ENCODE data around the gene POLL. TPM values are rescaled to one million over a fixed set of nuclear protein-coding genes. Genes with fewer than 3 reads are reported as not detected.
A peak's percentile ranks its signal among the peaks of the same experiment; 100 is the strongest.

The POLL gene
- total RNA-seq, 1 experiment from 2014 or later = 8.5 TPM

GRCh38 chr10:101550965-101551364 lies 37.1 kb downstream of the POLL start:
- DNase-seq = no peak
- Histone ChIP-seq H3K36me3 (ENCODE audit: insufficient read depth, low read length) (no peaks in the 10 kb centered on the region), H2AFZ (ENCODE audit: low read length) (no peak overlapping the region), H3K79me2 (ENCODE audit: low read length) (no peaks in the 10 kb centered on the region), H3K4me2 (ENCODE audit: low read depth, low read length, poor library complexity, severe bottlenecking) (no peak overlapping the region), H3K9me3 (ENCODE audit: low read length) (no peaks in the 10 kb centered on the region), H3K27me3 (ENCODE audit: low read length) (no peaks in the 10 kb centered on the region), H4K20me1 (ENCODE audit: insufficient read depth, low read depth, low read length) (no peaks in the 10 kb centered on the region), H3K27ac (ENCODE audit: low read length) (no peak overlapping the region), H3K4me3 (ENCODE audit: low read length) (no peak overlapping the region), H3K9ac (ENCODE audit: low read length) (no peak overlapping the region), H3K9me2 (replicated peaks; ENCODE audit: insufficient read depth, low read length) (no peaks in the 10 kb centered on the region), H3K4me1 (ENCODE audit: low read length) (no peaks in the 10 kb centered on the region)

DNA sequence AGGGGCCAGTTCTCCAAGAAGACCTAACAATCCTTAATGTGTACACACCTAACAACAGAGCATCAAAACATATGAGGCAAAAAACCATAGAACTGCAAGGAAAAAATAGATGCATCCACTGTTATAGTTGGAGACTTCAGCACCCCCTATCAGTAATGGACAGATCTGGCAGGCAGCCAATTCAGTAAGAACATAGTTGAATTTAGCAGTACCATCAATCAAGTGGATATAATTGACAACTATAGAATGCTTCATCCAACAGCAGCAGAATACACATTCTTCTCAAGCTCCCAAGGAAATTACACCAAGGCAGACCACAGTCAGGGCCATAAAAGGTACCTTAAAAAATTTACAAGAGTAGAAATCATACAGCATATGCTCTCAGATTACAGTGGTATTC lies 42.2 kb downstream of the POLL start:
- H3K9me2 ChIP-seq (replicated peaks; ENCODE audit: insufficient read depth, low read length) = no peaks in the 10 kb centered on the region
- no peaks in the 10 kb centered on the region for H3K27me3 ChIP-seq (ENCODE audit: low read length)
- no peaks in the 10 kb centered on the region for H3K9me3 ChIP-seq (ENCODE audit: low read length)
- no peak overlapping the region for H3K4me2 ChIP-seq (ENCODE audit: low read depth, low read length, poor library complexity, severe bottlenecking)
- no peak overlapping the region for H3K9ac ChIP-seq (ENCODE audit: low read length)
- no peaks in the 10 kb centered on the region for H3K79me2 ChIP-seq (ENCODE audit: low read length)
- no peak overlapping the region for H3K27ac ChIP-seq (ENCODE audit: low read length)
- H3K4me1 ChIP-seq (ENCODE audit: low read length) = no peaks in the 10 kb centered on the region
- no peak overlapping the region for H3K4me3 ChIP-seq (ENCODE audit: low read length)
- H2AFZ ChIP-seq (ENCODE audit: low read length) = no peak overlapping the region
- no peaks in the 10 kb centered on the region for H3K36me3 ChIP-seq (ENCODE audit: insufficient read depth, low read length)
- DNase-seq = no peak
- no peaks in the 10 kb centered on the region for H4K20me1 ChIP-seq (ENCODE audit: insufficient read depth, low read depth, low read length)

- no peaks in the 10 kb centered on the region for H3K9me3 ChIP-seq (ENCODE audit: low read length)
- DNase-seq = no peak
- no peak overlapping the region for H2AFZ ChIP-seq (ENCODE audit: low read length)
- H3K27ac ChIP-seq (ENCODE audit: low read length) = no peak overlapping the region
- H3K4me1 ChIP-seq (ENCODE audit: low read length) = no peaks in the 10 kb centered on the region
- H3K79me2 ChIP-seq (ENCODE audit: low read length) = no peaks in the 10 kb centered on the region
- no peak overlapping the region for H3K4me3 ChIP-seq (ENCODE audit: low read length)
- no peak overlapping the region for H3K9ac ChIP-seq (ENCODE audit: low read length)
- H4K20me1 ChIP-seq (ENCODE audit: insufficient read depth, low read depth, low read length) = no peaks in the 10 kb centered on the region
- H3K27me3 ChIP-seq (ENCODE audit: low read length) = no peaks in the 10 kb centered on the region
- H3K36me3 ChIP-seq (ENCODE audit: insufficient read depth, low read length) = no peaks in the 10 kb centered on the region
- no peak overlapping the region for H3K4me2 ChIP-seq (ENCODE audit: low read depth, low read length, poor library complexity, severe bottlenecking)
- no peaks in the 10 kb centered on the region for H3K9me2 ChIP-seq (replicated peaks; ENCODE audit: insufficient read depth, low read length)
These were observed 49.6 kb downstream of the POLL start for GRCh38 chr10:101538446-101538845.

- Histone ChIP-seq H2AFZ (ENCODE audit: low read length) (no peak overlapping the region), H3K9me3 (ENCODE audit: low read length) (no peaks in the 10 kb centered on the region), H4K20me1 (ENCODE audit: insufficient read depth, low read depth, low read length) (no peaks in the 10 kb centered on the region), H3K79me2 (ENCODE audit: low read length) (no peaks in the 10 kb centered on the region), H3K4me2 (ENCODE audit: low read depth, low read length, poor library complexity, severe bottlenecking) (no peak overlapping the region), H3K4me3 (ENCODE audit: low read length) (no peak overlapping the region), H3K9me2 (replicated peaks; ENCODE audit: insufficient read depth, low read length) (no peaks in the 10 kb centered on the region), H3K4me1 (ENCODE audit: low read length) (no peaks in the 10 kb centered on the region), H3K36me3 (ENCODE audit: insufficient read depth, low read length) (no peaks in the 10 kb centered on the region), H3K9ac (ENCODE audit: low read length) (no peak overlapping the region), H3K27me3 (ENCODE audit: low read length) (no peaks in the 10 kb centered on the region), H3K27ac (ENCODE audit: low read length) (no peak overlapping the region)
- DNase-seq = peak; percentile 48
These were observed 51.3 kb downstream of the POLL start for GRCh38 chr10:101536800-101537199.

- Histone ChIP-seq H3K36me3 (ENCODE audit: insufficient read depth, low read length) (no peaks in the 10 kb centered on the region), H2AFZ (ENCODE audit: low read length) (no peak overlapping the region), H3K4me3 (ENCODE audit: low read length) (no peak overlapping the region), H4K20me1 (ENCODE audit: insufficient read depth, low read depth, low read length) (no peaks in the 10 kb centered on the region), H3K79me2 (ENCODE audit: low read length) (no peaks in the 10 kb centered on the region), H3K9me3 (ENCODE audit: low read length) (no peaks in the 10 kb centered on the region), H3K9ac (ENCODE audit: low read length) (no peak overlapping the region), H3K9me2 (replicated peaks; ENCODE audit: insufficient read depth, low read length) (no peaks in the 10 kb centered on the region), H3K4me2 (ENCODE audit: low read depth, low read length, poor library complexity, severe bottlenecking) (no peak overlapping the region), H3K27me3 (ENCODE audit: low read length) (no peaks in the 10 kb centered on the region), H3K27ac (ENCODE audit: low read length) (no peak overlapping the region), H3K4me1 (ENCODE audit: low read length) (no peaks in the 10 kb centered on the region)
- DNase-seq = no peak
These were observed 52.1 kb downstream of the POLL start for GRCh38 chr10:101535949-101536348.

- DNase-seq = no peak
- H3K79me2 ChIP-seq (ENCODE audit: low read length) = no peaks in the 10 kb centered on the region
- no peak overlapping the region for H3K4me2 ChIP-seq (ENCODE audit: low read depth, low read length, poor library complexity, severe bottlenecking)
- no peak overlapping the region for H3K9ac ChIP-seq (ENCODE audit: low read length)
- no peak overlapping the region for H3K4me3 ChIP-seq (ENCODE audit: low read length)
- no peaks in the 10 kb centered on the region for H3K9me2 ChIP-seq (replicated peaks; ENCODE audit: insufficient read depth, low read length)
- H3K36me3 ChIP-seq (ENCODE audit: insufficient read depth, low read length) = no peaks in the 10 kb centered on the region
- no peaks in the 10 kb centered on the region for H3K27me3 ChIP-seq (ENCODE audit: low read length)
- no peaks in the 10 kb centered on the region for H4K20me1 ChIP-seq (ENCODE audit: insufficient read depth, low read depth, low read length)
- no peaks in the 10 kb centered on the region for H3K9me3 ChIP-seq (ENCODE audit: low read length)
- no peak overlapping the region for H3K27ac ChIP-seq (ENCODE audit: low read length)
- H2AFZ ChIP-seq (ENCODE audit: low read length) = no peak overlapping the region
- H3K4me1 ChIP-seq (ENCODE audit: low read length) = peaks cover 9% of the 10 kb centered on the region
These were observed 58.1 kb downstream of the POLL start for GRCh38 chr10:101529725-101530553.

DNA sequence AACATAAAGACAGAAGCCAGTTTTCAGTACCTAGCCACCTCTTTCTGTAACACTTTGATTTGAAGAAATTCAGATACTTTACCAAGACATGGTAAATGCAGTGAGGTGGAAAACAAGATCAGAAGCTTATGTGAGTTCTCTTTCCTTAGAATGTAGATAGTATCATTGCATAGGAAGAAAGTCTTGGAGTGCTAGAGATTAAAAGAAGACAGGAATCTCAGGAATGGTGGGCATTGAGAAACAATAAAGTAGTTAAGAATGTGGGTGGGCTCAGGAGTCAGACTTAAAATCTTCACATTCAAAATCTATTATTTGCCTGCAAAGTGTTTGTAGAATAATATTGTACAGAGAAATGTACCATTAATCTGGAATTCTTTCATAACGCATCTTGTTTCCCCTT lies 58.9 kb downstream of the POLL start:
- Histone ChIP-seq H3K79me2 (ENCODE audit: low read length) (no peaks in the 10 kb centered on the region), H4K20me1 (ENCODE audit: insufficient read depth, low read depth, low read length) (no peaks in the 10 kb centered on the region), H3K36me3 (ENCODE audit: insufficient read depth, low read length) (no peaks in the 10 kb centered on the region), H3K27ac (ENCODE audit: low read length) (no peak overlapping the region), H3K27me3 (ENCODE audit: low read length) (no peaks in the 10 kb centered on the region), H3K9ac (ENCODE audit: low read length) (no peak overlapping the region), H3K4me2 (ENCODE audit: low read depth, low read length, poor library complexity, severe bottlenecking) (no peak overlapping the region), H2AFZ (ENCODE audit: low read length) (no peak overlapping the region), H3K9me3 (ENCODE audit: low read length) (no peaks in the 10 kb centered on the region), H3K4me3 (ENCODE audit: low read length) (no peak overlapping the region), H3K9me2 (replicated peaks; ENCODE audit: insufficient read depth, low read length) (no peaks in the 10 kb centered on the region), H3K4me1 (ENCODE audit: low read length) (peaks cover 9% of the 10 kb centered on the region)
- no peak for DNase-seq
